Subcutaneous adipose tissue (tissue), 4 donors: ENCODE measurements around the gene TREH. TPM values are rescaled to one million over a fixed set of nuclear protein-coding genes. Genes with fewer than 3 reads are reported as not detected.

ENCODE experiments used
- small RNA-seq: library from RNA; depleted of rRNA; stranded (forward); fragments of <200 nt; gene quantifications from one replicate; pipeline ENCODE3, GENCODE V24; 2016
- total RNA-seq, 4 donors: library from RNA; depleted of rRNA; stranded (reverse); fragments of >200 nt; gene quantifications; one replicate each; pipeline ENCODE4 v1.1.0, GENCODE V29; 2016
- TF ChIP-seq, protein P1 (sequence below): fragments of 450-650 bp; IDR thresholded peaks from one replicate; pipeline ENCODE4 v1.5.1; 2016; ENCODE audit warnings: low read depth, mild to moderate bottlenecking, control low read depth, antibody characterized with exemption, moderate library complexity

The TREH gene
- total RNA-seq, 4 donors from 2014 or later, result not detected

DNA sequence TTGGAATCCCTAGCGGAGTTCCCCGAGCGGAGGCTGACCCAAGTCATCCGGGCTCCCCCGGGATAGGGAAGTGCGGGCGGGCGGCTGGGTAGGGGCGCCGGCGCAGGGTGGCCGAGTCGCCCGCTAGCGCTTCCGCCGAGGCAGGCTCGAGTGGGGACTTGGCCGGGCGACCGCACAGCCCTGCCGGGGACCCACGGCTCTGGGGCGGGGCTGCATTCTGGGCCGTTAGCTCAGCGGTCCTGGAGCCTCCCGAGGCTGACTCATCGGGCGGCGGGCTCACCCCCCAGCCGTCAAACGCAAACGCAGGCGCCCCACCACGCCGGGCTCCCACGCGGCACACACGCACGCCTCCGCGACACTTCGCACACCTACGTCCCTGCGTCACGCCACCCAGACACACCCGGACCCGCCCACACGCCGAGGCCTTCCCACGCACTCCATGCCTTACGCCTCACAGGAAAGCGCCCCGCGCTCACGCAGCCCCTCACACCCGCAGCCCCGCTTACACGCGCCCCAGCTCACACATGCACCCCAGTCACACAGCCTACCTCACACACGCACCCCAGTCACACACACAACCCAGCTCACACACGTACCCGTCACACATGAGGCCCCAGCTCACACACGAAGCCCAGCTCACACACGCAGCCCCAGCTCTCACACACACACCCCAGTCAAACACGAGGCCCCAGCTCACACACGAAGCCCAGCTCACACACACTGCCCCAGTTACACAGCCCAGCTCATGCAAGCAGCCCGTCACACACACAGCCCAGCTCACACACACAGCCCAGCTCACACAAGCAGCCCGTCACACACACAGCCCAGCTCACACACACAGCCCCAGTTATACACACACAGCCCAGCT lies 70.9 kb downstream of the TREH start:
- TF ChIP-seq, protein P1, sequence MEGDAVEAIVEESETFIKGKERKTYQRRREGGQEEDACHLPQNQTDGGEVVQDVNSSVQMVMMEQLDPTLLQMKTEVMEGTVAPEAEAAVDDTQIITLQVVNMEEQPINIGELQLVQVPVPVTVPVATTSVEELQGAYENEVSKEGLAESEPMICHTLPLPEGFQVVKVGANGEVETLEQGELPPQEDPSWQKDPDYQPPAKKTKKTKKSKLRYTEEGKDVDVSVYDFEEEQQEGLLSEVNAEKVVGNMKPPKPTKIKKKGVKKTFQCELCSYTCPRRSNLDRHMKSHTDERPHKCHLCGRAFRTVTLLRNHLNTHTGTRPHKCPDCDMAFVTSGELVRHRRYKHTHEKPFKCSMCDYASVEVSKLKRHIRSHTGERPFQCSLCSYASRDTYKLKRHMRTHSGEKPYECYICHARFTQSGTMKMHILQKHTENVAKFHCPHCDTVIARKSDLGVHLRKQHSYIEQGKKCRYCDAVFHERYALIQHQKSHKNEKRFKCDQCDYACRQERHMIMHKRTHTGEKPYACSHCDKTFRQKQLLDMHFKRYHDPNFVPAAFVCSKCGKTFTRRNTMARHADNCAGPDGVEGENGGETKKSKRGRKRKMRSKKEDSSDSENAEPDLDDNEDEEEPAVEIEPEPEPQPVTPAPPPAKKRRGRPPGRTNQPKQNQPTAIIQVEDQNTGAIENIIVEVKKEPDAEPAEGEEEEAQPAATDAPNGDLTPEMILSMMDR, result no peak

DNA sequence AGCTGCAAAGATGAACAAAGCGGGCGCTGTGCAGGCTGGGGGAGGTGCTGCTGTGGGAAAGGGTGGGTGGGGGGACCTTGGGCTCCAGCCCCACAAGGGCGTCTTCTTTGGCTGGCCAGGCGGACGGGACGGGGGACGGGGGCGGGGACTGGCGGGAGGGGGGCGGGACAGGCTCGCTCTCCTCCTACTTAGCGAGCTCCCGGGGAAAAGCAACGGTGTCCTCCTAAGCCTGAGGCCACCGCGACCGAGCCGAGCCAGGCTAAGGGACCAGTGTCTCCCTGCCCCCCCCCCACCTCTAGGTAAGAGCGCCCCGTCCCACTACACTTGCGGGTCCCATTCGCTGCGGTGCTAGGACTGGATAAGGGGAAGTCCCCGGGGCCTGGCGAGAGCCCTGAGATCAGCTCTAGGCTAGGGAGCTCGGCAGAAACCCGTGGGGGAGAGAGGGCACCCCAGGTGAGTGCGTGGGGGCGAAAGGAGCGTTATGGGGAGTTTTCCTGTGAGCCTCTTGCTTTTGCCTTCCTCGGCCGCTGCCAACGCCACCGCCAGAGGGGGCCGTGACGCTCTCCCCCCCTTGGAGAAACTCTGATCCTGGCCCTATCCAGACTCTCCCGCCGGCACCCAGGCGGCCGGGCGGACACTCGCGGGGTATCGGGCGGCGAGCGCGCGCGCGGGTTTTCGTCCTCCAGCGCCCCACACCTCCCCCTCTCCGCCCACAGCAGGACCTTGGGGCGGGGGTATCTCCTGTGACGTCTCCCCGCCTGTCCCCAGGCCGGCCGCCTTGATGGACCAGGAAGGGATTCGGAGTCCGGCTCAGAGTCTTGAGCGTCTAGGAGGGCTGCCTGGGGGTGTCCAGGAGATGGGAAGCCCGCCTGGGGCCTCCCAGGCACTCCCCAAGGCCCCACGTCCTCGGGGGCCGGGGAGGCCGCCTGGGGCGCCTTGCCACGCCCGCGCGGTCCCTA lies 71.8 kb downstream of the TREH start, which contains the start of gene PHLDB1:
Gene PHLDB1, plus strand, starts transcription at position 215 of the 959 bp plus-strand sequence. CDS start 6,222 bp downstream, outside the sequence.
- TF ChIP-seq, protein P1, result no peak

Small RNA genes within 50 kb of the gene (small RNA-seq; reads per million reads assigned to genes)
- not detected for gene RNU6-376P

Other genes starting within 250 kb of the TREH start
- gene KMT2A, start 243.2 kb downstream of the TREH start, total RNA-seq, result 10 to 100 TPM; 62.2 to 81.0 (median 69.8) TPM
- gene TTC36, start 152.2 kb downstream of the TREH start, total RNA-seq, result 10 to 100 TPM in 1 of 4 donors, 1 to 10 TPM in 3; 3.1 to 71.0 (median 5.0) TPM
- 10 to 100 TPM in 3 of 4 donors, 1 to 10 TPM in 1; 6.8 to 21.9 (median 14.4) TPM for gene TMEM25, start 148.5 kb downstream of the TREH start, total RNA-seq
- gene IFT46, start 113.7 kb downstream of the TREH start, total RNA-seq, result 10 to 100 TPM; 18.1 to 28.4 (median 24.7) TPM
- gene ARCN1, start 107.2 kb downstream of the TREH start, total RNA-seq, result 100 to 1,000 TPM in 1 of 4 donors, 10 to 100 TPM in 3; 75.3 to 227 (median 96.2) TPM
- gene PHLDB1, start 72.0 kb downstream of the TREH start, total RNA-seq, result 100 to 1,000 TPM; 137 to 535 (median 197) TPM
- 100 to 1,000 TPM; 108 to 146 (median 135) TPM for gene DDX6, start 111.5 kb upstream of the TREH start, total RNA-seq
- under 1 TPM in 1 of 4 donors, not detected in 3; 0.16 TPM for gene CXCR5, start 204.2 kb upstream of the TREH start, total RNA-seq
- gene BCL9L, start 246.3 kb upstream of the TREH start, total RNA-seq, result 10 to 100 TPM in 2 of 4 donors, 1 to 10 TPM in 2; 5.9 to 49.9 (median 11.2) TPM